Frontal cortex (tissue), 4 donors: Measurements from ENCODE around the gene TEX2. TPM values are rescaled to one million over a fixed set of nuclear protein-coding genes. Genes with fewer than 3 reads are reported as not detected.
A peak's percentile ranks its signal among the peaks of the same experiment; 100 is the strongest.

Experiments
- DNase-seq, 2 donors: peaks; one replicate each; pipeline ENCODE4 v3.0.0; 2012; ENCODE audit warnings: low spot score in 2 of 2
- FAIRE-seq: peaks from 2 replicates; lab custom pipeline; 2012; peaks lifted over from hg19 to GRCh38; lab: Jason Lieb, UNC
- total RNA-seq: library from RNA; depleted of rRNA; stranded (reverse); fragments of >200 nt; gene quantifications from one replicate; pipeline ENCODE4 v1.2.3, GENCODE V29; 2014
- donor health status: control.
- donor health status: control.
- donor health status: control.

The TEX2 gene
- total RNA-seq, 1 donor from 2014 or later, result 31.8 TPM

DNA sequence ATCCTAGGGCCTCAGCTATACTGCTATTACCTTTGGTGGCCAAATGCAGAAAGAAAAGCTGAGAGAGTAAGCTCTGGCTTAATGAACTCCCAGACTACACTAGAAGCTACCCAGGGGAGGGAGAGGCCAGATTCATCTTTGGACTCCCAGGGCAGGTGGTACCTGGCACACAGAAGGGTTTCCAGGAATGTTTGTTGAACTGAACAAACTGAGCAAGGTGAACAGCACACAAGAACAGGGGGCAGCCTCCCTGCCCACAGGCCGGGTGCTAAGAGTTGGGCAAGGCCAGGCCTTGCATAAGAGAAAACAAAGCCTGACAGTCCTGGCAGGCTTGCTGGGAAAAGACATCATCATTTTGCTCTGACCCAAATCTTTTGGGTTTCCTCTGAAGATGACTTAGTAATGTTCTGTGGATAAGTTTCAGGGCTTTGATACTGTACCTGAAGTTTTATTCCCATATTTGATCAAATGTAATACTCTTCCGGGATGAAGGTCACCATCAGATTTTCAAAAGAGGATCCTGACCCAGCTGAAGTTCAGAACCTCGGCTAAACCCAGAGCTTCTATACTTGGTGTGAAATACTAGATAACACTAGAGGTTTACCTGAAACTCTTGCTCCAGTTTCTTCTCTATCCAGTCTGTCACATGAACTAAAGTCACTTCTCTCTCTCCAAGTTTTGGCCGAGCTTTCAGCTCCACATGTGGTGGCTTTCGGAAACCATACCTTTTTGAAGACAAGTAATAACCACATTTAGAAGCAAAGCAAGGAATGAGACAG lies 112.6 kb downstream of the TEX2 start:
- FAIRE-seq (no peak), DNase-seq (no peak)

- no peak for FAIRE-seq
These were observed 113.9 kb downstream of the TEX2 start for GRCh38 chr17:64149196-64149595.

GRCh38 chr17:64148699-64149098 lies 114.4 kb downstream of the TEX2 start:
- no peak for DNase-seq
- no peak for FAIRE-seq

More at GRCh38 chr17:64149196-64149595, 113.9 kb downstream of the TEX2 start:
- no peak for DNase-seq

DNA sequence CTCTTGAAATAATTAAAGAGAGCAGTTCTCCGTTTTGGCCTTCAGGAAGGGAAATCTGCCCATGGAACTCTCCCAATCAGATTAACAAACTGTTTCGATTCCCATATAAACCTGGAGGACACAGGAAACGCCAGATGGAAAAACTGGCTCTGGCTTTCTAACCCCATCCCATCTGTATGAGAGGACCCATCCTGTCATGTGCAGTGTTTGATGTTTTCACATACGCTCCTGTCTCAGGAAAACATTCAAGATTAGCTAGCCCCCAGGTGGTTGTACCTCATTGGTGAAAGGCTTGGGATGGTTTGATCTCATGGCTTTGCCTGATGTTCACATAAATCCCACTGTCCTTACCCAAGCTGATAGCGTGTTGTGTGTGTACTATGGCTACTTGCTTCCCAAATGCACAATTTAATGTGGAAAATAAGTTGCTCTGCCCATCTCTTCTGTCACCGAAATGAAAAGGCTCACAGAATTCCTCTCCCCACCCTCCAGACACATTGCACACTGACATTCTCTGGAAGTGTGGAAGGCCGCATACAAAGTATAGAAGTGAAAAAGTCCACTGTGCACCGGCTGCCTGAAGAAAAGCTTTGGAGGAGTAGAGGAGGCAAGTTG lies 114.9 kb downstream of the TEX2 start:
- DNase-seq (no peak), FAIRE-seq (no peak)

- no peak for FAIRE-seq
These were observed 115.7 kb downstream of the TEX2 start for GRCh38 chr17:64147110-64148016.

DNA sequence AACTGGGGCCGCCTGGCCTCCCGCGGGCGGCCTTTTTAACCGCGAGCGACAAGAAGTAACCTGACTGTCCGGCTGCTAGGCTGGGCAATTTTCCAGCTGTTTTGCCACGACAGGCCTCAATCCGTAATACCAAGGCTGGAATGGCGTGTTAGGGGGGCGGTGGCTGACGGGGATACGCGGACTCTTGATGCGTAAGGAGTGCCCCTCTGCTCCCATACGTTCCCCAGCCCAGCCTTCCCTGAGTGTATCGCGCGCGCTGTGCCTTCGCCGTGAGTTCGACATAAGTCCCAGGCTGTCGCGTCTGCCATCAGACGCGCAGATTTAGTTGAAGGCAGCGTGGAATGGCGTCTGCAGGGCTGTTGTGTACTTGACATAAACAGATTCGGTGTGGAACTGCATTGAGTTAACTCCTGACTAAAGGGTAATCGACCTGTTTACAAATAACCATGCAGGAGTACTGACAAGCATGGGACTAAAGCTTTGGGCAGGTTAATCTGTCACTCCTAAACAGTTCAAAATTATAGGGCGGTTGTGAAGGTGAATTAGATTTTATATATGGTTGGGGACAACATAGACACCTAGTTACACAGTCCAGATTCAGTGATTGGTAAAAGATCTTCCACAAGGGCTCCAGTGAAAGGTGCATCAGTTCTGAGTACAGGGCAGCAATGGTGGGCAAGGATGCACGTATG lies 116.5 kb downstream of the TEX2 start:
- no peak for FAIRE-seq
- peak; percentile 34 to 39 for DNase-seq

More at GRCh38 chr17:64147110-64148016, 115.7 kb downstream of the TEX2 start:
- DNase-seq, result no peak

DNA sequence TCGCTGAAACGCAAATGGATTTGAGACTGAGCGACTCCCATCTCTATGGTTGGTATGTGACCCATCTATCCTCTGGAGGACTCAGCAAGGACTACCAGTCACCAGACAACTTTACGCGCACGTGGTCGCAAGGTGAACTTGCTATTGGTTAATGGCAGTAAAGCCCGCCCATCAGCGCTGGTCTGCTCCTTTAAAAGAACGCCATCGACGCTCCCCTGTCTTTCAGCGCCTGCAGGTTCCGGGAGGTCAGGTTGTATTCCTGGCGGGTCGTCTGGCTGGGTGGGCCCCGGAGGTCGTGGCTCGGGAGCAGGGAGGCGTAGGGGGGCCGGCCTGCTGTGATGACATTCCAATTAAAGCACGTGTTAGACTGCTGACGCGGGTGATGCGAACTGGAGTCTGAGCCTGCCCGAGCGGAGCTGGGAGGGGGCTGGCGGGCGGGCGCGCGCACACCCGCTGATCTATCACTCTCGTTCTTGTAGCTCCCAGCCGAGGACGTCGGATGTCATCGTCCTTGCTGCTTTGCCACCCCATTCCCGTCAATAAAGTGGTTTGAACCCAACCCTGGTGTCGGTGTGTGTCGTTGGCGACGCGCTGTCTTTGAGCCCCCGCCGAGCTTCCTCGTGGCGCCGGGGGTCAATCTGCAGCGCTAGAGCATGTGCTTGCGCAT lies 117.2 kb downstream of the TEX2 start:
- DNase-seq, result peak; percentile 91 to 96
- peak; percentile 13 for FAIRE-seq

GRCh38 chr17:64145375-64145750 lies 117.7 kb downstream of the TEX2 start:
- DNase-seq (no peak), FAIRE-seq (no peak)

- no peak for DNase-seq
These were observed 123.5 kb downstream of the TEX2 start for GRCh38 chr17:64139542-64139941.

DNA sequence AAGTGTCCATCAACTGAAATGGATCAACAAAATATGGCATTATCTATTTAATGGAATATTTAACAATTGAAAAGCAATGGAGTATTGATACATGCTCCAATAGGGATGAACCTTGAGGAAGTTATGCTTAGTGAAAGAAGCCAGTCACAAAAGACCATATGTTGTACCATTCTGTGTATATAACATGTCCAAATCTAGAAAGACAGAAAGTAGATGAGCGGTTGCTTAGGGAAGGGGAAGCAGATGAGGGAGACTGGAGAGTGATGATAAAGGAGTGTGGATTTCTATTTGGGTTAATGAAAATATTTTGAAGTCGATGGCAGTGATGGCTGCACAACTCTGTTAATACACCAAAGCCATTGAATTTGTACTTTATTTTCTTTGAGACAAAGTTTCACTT lies 124.6 kb downstream of the TEX2 start:
- FAIRE-seq, result no peak
- DNase-seq, result no peak

More at GRCh38 chr17:64139542-64139941, 123.5 kb downstream of the TEX2 start:
- no peak for FAIRE-seq

- FAIRE-seq (no peak), DNase-seq (no peak)
These were observed 128.1 kb downstream of the TEX2 start for GRCh38 chr17:64135000-64135399.

GRCh38 chr17:64134216-64134970 lies 128.7 kb downstream of the TEX2 start:
- DNase-seq (no peak), FAIRE-seq (no peak)

- DNase-seq (peak; percentile 47 to 56), FAIRE-seq (no peak)
These were observed 129.4 kb downstream of the TEX2 start for GRCh38 chr17:64133546-64134215.

DNA sequence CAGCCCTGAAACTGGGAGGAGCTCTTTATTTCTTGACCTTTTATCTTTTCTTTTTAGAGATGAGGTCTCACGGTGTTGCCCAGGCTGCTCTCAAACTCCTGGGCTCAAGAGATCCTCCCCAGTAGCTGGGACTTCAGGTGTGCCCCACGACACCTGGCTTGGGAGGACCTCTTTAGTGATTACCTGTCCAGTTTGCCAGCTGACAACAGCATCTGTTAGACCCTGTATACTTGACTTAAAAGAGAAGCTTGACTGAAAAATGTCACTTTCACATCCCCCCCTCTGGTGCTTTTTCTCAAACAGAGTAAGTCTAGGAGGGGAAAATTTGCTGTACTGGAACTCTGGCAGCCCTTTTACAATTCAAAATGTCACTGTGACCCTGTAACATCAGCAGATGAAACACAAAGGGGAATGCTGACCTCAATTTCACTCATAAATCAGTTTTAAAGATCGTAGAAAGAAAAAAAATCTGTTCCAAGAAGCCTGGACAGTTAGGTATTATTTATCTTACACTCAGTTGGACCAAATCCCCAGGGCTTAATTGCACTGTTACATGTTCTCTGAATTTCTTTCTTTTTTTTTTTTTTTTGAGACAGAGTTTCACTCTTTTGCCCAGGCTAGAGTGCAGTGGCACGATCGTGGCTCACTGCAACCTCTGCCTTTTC lies 131.3 kb downstream of the TEX2 start:
- FAIRE-seq, result no peak
- no peak for DNase-seq

- no peak for FAIRE-seq
- DNase-seq, result peak in 1 of 2 donors; percentile 32
These were observed 132.5 kb downstream of the TEX2 start for GRCh38 chr17:64130559-64131001.

- FAIRE-seq, result no peak
- DNase-seq, result peak; percentile 97 to 99
These were observed 133.1 kb downstream of the TEX2 start, which contains the start of gene ERN1 for GRCh38 chr17:64129765-64130558. TSS of gene ERN1 (minus strand) at chr17:64130144. CDS start at chr17:64130029, 115 bp downstream.

DNA sequence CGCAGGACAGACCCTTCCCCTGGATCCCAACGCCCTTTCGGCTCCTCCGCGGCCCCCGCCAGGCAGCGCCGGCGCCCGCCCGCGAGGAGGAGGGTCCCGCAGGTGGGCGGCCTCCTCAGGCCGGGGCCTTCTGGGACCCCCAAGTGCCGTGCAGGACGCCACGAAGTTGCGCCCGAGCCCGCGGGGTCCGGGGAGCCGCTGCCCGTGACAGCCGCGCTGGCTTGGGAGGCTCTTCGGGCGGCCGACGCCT lies 133.6 kb downstream of the TEX2 start:
- FAIRE-seq, result no peak
- no peak for DNase-seq
